ENCODE results near the gene STON1. TPM values are rescaled to one million over a fixed set of nuclear protein-coding genes. Genes with fewer than 3 reads are reported as not detected.
"Not testable (repeated sequence)": the region's sequence is repeated elsewhere in the genome, so short reads cannot be mapped to it uniquely, and the experiment has no call there.

The STON1 gene
- total RNA-seq, 3 donors from 2014 or later = 21.7 to 45.6 (median 35.1) TPM

DNA sequence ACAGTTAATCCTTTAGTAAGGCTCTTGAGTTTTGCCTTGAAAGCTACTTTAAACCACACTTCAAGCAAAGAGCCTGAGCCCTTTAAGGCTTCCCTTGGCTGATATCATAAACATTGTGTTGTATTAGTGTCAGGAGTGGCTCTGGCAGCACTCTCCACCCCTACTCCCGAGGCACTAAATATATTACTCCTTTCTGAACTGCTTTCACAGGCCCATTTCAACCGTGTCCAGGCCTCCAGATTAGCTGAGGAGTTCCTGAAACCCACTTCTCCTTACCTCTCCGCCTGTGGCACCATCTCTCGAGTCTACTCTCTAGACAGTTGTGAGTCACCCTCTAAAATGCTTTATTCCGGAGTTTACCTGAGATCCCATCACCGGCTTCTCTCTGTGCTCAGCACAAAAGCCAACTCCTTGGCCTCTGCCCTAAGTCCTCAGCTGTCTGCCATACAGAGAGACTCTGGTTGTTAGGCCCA, 14.4 kb upstream of the STON1 start:
- intact Hi-C loops (cut with DNase I; ENCODE audit: low total_unique reads) = loop anchor here (5.0 kb wide), 1 partner anchor 197 kb away; no protein-coding TSS in a partner anchor
- peak overlapping the region; percentile 18 to 59 for H3K27ac ChIP-seq
- no peak for DNase-seq (ENCODE audit: low spot score in 2 of 2)
- TF ChIP-seq POLR2A (IDR thresholded peaks at IDR 0.05) (no peak), POLR2AphosphoS5 (IDR thresholded peaks at IDR 0.05) (no peak)
- TF ChIP-seq, protein P1, sequence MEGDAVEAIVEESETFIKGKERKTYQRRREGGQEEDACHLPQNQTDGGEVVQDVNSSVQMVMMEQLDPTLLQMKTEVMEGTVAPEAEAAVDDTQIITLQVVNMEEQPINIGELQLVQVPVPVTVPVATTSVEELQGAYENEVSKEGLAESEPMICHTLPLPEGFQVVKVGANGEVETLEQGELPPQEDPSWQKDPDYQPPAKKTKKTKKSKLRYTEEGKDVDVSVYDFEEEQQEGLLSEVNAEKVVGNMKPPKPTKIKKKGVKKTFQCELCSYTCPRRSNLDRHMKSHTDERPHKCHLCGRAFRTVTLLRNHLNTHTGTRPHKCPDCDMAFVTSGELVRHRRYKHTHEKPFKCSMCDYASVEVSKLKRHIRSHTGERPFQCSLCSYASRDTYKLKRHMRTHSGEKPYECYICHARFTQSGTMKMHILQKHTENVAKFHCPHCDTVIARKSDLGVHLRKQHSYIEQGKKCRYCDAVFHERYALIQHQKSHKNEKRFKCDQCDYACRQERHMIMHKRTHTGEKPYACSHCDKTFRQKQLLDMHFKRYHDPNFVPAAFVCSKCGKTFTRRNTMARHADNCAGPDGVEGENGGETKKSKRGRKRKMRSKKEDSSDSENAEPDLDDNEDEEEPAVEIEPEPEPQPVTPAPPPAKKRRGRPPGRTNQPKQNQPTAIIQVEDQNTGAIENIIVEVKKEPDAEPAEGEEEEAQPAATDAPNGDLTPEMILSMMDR (IDR thresholded peaks at IDR 0.05) = no peak
- H3K9me3 ChIP-seq = no peaks in the 10 kb centered on the region
- H3K27me3 ChIP-seq = no peaks in the 10 kb centered on the region
- H3K4me3 ChIP-seq = no peak overlapping the region
- H3K4me1 ChIP-seq = no peaks in the 10 kb centered on the region
- H3K36me3 ChIP-seq = peaks cover 3% of the 10 kb centered on the region

DNA sequence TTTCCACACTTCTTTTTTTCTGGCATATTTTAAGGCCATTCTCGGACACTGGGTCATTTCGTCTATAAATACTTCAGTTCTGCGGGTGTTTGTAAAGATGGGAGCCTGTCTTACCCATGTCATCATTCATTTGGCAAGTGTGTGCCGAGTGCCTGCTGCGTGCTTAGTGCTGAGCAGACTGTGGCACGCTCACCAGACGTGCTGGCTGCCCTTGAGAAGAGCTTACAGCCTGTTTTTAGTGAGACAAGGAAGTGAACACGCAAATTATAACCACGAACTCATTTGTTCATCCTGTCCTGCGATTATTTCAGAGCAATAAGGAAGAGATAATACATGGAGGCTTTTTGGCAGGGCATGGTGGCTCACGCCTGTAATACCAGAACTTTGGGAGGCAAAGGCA, 10.4 kb upstream of the STON1 start:
- Histone ChIP-seq H3K27me3 (no peaks in the 10 kb centered on the region), H3K36me3 (no peaks in the 10 kb centered on the region), H3K4me3 (no peak overlapping the region), H3K27ac (no peak overlapping the region), H3K9me3 (no peaks in the 10 kb centered on the region), H3K4me1 (no peaks in the 10 kb centered on the region)
- no peak for DNase-seq (ENCODE audit: low spot score in 2 of 2)
- no peak for TF ChIP-seq POLR2A (IDR thresholded peaks at IDR 0.05)
- intact Hi-C loops (cut with DNase I; ENCODE audit: low total_unique reads) = loop anchor here (5.0 kb wide), 1 partner anchor 193 kb away; no protein-coding TSS in a partner anchor

DNA sequence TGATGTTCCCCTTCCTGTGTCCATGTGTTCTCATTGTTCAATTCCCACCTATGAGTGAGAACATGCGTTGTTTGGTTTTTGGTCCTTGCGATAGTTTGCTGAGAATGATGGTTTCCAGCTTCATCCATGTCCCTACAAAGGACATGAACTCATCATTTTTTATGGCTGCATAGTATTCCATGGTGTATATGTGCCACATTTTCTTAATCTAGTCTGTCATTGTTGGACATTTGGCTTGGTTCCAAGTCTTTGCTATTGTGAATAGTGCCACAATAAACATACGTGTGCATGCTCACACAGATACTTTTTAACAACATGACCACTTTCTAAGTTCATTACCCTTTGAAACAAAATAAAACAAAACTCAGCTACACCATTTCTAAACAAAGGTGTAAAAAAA, 5.2 kb upstream of the STON1 start:
- H3K4me3 ChIP-seq; H3K27me3 ChIP-seq; intact Hi-C loops (cut with DNase I; ENCODE audit: low total_unique reads); H3K4me1 ChIP-seq; H3K36me3 ChIP-seq; DNase-seq (ENCODE audit: low spot score in 2 of 2); H3K27ac ChIP-seq; H3K9me3 ChIP-seq: not testable (repeated sequence)

DNA sequence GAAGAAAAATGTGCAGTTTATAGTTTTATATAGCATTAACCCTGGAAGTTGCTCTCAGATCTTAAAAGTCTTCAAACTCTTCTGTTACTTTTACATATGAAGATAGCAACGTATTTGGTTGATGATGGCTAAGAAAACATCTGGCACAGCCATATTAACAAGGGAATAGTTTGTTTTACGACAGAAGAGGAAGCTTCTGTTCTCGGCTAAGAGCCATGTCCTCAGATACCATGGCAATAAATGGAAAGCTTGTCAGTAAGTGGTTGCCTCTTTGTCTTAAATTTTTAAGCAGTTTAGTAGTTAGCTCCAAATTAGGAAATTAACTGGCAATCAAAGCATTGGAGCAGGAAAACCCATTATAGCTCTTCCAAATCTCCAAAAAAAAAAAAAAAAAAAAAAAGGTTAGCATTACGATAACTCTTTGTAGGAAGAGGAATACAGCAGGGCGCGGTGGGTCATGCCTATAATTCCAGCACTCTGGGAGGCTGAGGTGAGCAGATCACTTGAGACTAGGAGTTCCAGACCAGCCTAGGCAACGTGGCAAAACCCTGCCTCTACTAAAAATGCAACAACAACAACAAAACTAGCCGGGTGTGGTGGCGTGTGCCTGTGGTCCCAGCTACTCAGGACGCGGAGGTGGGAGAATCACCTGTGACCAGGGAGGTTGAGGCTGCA, 4.5 kb upstream of the STON1 start:
- no peak for TF ChIP-seq POLR2AphosphoS5 (IDR thresholded peaks at IDR 0.05)
- TF ChIP-seq, protein P1 (IDR thresholded peaks at IDR 0.05) = no peak
- Histone ChIP-seq H3K27ac (peak overlapping the region; percentile 15 to 59), H3K4me3 (no peak overlapping the region), H3K9me3 (no peaks in the 10 kb centered on the region), H3K4me1 (no peaks in the 10 kb centered on the region), H3K36me3 (no peaks in the 10 kb centered on the region), H3K27me3 (no peaks in the 10 kb centered on the region)
- intact Hi-C loops (cut with DNase I; ENCODE audit: low total_unique reads) = no loop called here
- no peak for DNase-seq (ENCODE audit: low spot score in 2 of 2)

DNA sequence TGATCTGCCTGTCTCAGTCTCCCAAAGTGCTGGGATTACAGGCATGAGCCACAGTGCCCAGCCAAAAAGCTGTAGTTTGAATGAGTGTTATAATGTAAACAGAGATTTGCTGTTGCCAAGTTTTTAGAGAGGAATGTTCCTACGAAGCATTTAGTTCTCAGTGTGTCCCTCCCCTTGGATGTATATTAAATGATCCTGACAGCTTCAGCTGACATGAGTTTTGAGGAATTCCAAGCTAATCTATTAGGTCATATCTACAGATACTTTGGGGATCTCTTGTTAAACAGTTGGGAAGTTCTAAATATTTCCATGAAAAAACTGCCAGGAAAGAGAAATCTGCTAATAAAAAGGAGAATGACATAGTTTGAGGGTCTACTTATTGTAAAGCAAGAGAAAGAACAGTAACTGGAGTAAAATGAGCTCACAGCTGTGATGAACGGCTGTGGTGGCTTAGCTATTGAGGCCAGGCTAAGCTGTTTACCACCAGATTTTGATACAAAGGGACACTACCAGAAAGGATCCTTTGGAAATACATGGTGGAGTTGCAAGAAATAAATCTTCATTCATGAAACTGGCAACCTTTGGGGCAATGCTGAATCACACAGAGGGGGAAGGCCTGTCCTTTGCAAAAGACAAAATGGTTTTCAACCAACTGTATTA, 2.6 kb upstream of the STON1 start:
- DNase-seq (ENCODE audit: low spot score in 2 of 2) = no peak
- no peaks in the 10 kb centered on the region for H3K4me1 ChIP-seq
- no peak overlapping the region for H3K4me3 ChIP-seq
- TF ChIP-seq, protein P1 (IDR thresholded peaks at IDR 0.05) = no peak
- no peak for TF ChIP-seq POLR2AphosphoS5 (IDR thresholded peaks at IDR 0.05)
- H3K9me3 ChIP-seq = no peaks in the 10 kb centered on the region
- H3K27me3 ChIP-seq = no peaks in the 10 kb centered on the region
- H3K27ac ChIP-seq = peak overlapping the region in 1 of 2 donors; percentile 36
- H3K36me3 ChIP-seq = no peaks in the 10 kb centered on the region
- intact Hi-C loops (cut with DNase I; ENCODE audit: low total_unique reads) = no loop called here

DNA sequence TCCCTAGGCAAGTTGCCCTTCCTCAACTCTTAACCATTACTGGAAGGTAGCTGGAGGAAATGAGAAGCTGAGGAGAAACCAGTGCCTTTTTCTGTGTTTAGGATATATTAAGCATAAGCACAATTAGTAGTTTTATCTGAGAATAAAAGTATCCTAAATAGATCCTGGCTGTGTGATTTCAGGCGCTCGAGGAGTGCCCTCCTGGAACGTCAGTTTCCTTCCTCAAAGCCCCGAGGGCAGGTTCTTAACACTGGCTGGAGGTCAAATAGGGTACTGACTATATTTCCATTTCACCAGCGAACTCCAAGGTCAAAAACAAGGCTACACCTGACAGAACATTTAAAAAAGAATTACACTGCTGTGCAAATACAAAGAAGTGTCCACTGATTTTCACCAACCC, 1.5 kb upstream of the STON1 start:
- Histone ChIP-seq H3K27ac (peak overlapping the region in 1 of 2 donors; percentile 36), H3K4me1 (no peaks in the 10 kb centered on the region), H3K4me3 (no peak overlapping the region), H3K27me3 (no peaks in the 10 kb centered on the region), H3K36me3 (no peaks in the 10 kb centered on the region), H3K9me3 (no peaks in the 10 kb centered on the region)
- TF ChIP-seq POLR2AphosphoS5 (IDR thresholded peaks at IDR 0.05) = no peak
- TF ChIP-seq POLR2A (IDR thresholded peaks at IDR 0.05) = no peak
- TF ChIP-seq, protein P1 (IDR thresholded peaks at IDR 0.05) = no peak
- intact Hi-C loops (cut with DNase I; ENCODE audit: low total_unique reads) = no loop called here
- no peak for DNase-seq (ENCODE audit: low spot score in 2 of 2)

Measured in breast epithelium (tissue), 4 donors.